NCI-H510A (cell line): ENCODE data around the gene ERBB4.
"Not testable (repeated sequence)": the region's sequence is repeated elsewhere in the genome, so short reads cannot be mapped to it uniquely, and the experiment has no call there.

Experiments used
- DNase-seq: peaks from one replicate; lab custom pipeline; 2025; lab: John Stamatoyannopoulos, UW

Gene ERBB4

DNA sequence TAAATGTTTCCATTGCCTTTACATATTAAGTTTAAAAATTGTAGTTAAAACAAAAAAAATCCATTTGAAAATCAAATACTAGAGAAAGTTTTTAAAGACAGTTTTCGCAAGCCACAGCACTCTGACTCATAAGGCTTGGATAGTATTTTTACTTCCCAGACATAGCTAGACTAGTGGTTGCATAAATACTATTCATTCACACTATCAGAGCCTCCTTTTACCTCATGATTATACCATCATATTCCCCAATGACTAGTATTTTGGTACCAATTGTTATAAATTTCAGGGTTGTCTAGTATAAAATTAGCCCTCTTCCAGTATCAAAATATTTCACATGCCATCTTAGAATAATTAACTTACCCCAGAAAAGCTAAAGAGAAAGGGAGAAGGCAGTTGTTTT, 393.5 kb downstream of the ERBB4 start:
- DNase-seq, result no peak

GRCh38 chr2:212142631-212143030, 396.0 kb downstream of the ERBB4 start:
- DNase-seq, result no peak

- no peak for DNase-seq
Observed at GRCh38 chr2:212141499-212141898, 397.1 kb downstream of the ERBB4 start.

GRCh38 chr2:212136216-212136795, 402.3 kb downstream of the ERBB4 start:
- DNase-seq, result no peak

- peak; percentile 59 for DNase-seq
Observed at GRCh38 chr2:212135739-212136138, 402.9 kb downstream of the ERBB4 start.

DNA sequence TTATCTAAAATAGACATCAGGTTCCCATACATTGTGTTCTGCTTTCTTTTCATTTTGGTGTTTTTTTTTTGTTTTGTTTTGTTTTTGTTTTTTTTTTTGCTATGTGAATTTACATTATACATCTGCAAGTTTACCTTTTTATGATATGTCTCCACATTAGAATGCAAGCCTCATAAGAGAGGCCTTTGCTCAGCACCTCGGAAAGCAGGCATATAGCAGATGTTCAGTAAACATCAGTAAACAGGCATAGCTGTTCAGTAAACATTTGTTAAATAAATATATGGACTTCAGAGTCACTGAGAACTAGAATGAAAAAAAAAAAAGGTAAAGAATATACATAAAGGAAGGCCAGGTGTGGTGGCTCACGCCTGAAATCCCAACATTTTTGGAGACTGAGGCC, 405.3 kb downstream of the ERBB4 start:
- no peak for DNase-seq

GRCh38 chr2:212124598-212124997, 414.0 kb downstream of the ERBB4 start:
- DNase-seq, result no peak

- no peak for DNase-seq
Observed at GRCh38 chr2:212119591-212119990, 419.0 kb downstream of the ERBB4 start.

- no peak for DNase-seq
Observed at GRCh38 chr2:212117926-212118325, 420.7 kb downstream of the ERBB4 start.

DNA sequence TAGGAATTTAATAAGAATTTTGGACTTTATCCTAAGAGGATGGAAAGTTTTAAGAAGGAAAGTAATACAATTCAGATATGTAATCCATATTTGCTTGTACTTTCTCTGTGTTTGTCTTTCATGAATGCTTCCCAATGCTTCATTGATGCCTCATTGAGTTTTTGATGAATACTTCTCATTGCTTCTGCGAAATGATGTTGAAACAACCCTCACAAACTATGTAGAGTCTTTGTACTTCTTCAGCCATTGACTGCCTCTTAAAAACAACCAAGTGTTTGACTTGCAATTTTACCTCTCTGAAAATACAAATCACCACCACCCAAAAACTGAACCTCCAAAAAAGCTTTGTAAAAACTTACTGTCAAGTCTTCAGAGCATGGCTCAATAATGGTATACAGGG, 424.1 kb downstream of the ERBB4 start:
- no peak for DNase-seq

GRCh38 chr2:212112401-212112800, 426.2 kb downstream of the ERBB4 start:
- DNase-seq, result no peak

DNA sequence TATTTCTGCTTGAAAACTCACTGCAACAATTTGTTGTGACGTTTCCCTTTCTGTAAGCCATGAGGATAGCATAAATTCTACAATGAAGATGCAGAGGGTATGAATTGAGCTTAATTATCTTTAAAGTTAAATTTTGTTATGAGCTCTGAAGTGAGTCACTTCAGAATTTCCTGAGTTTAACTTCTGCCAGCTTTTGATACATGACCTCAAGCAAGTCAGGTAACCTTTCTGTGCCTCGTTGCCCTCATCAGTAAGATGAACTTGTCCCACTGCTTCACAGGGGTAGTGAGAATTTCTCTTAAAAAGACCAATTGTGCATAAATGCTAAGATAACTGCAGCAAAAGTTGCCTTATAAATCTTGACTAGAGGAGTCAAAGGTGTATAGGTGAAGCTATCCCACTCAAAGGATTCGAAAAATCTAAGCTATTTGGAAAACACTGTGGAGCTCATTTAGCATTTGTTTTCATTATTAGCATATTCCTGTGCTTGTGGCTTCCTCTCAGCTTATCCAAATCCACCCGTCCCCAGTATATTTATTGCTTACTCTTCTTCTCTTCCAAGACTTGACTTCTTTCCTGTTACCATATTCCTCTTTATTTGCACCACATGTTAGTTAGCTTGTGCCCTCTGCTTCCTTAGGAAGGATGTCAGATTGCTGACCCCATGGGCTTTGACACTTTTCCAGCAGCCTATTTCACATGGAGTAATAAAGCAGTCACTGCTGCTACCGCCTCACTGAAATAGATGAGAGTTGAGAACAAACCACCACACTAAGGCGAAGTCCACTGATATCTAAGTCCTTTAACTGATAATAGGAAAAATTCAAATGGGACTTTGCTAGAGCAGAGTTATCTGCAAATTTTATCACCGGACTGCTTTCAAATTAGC, 428.6 kb downstream of the ERBB4 start:
- DNase-seq, result no peak

DNA sequence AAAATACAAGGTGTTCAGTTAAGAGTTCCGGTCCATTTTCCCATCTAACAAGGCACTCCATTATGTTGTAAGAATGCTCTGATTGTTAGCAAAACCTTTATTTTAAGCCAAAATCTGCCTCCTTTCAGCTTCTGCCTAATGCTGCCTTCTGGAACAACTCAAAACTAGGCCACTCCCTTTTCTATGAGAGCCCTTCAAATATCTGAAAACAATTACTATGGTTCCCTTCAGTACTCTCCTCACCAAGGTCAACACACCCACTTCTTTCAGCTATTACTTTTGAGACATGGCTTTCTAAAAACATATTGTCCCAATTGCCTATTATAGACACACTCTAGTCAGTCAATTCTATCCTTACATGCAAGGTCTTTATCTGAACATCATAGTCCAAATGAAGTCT, 429.4 kb downstream of the ERBB4 start:
- DNase-seq, result no peak

DNA sequence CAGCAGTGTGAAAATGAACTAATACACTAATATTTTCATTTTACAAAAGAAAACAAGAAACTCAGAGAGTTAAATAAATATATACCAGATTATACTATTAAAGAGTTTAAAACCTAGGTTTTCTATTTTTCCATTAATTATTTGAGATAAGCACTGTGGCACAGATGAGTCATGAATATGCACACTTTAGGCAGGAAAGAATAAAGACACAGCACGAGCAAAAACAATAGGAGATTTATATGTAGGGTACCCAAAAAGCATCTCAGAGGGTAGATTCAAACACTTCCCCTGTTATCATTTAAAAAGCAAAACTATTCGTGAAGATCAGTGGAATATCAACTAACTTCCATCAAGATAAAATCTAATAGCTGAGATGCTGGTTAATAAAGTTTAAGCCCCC, 430.6 kb downstream of the ERBB4 start:
- DNase-seq, result no peak

- no peak for DNase-seq
Observed at GRCh38 chr2:212107014-212107413, 431.6 kb downstream of the ERBB4 start.

DNA sequence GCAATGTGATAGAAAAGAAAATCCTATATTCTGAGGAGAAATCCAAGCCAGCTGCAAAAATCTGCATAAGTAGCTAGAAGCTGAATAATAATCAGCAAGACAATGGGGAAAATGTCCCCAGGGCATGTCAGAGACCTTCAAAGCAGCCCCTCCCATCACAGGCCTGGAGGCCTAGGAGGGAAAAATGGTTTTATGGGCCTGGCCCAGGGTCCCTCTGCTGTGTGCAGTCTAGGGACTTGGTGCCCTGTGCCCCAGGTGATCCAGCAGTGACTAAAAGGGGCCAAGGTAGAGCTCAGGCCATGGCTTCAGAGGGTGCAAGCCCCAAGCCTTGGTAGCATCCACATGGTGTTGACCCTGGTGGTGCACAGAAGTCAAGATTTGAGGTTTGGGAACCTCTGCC, 432.1 kb downstream of the ERBB4 start:
- not testable (repeated sequence) for DNase-seq

- no peak for DNase-seq
Observed at GRCh38 chr2:212099658-212100057, 438.9 kb downstream of the ERBB4 start.

DNA sequence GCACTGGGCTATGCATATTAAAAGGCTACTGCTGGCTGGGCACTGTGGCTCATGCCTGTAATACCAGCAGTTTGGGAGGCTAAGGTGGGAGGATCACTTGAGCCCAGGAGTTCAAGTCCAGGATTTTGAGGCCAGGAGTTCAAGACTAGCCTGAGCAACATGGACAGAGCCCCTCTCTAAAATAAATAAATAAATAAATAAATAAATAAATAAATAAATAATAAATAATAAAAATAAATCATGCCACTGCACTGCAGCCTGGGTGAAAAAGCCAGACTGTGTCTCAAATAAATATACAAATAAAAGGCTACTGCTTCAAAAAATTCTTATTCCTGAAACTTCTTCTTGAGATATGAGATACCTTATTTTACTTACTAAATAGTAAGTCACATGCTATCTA, 439.6 kb downstream of the ERBB4 start:
- no peak for DNase-seq

- no peak for DNase-seq
Observed at GRCh38 chr2:212097001-212097400, 441.6 kb downstream of the ERBB4 start.

DNA sequence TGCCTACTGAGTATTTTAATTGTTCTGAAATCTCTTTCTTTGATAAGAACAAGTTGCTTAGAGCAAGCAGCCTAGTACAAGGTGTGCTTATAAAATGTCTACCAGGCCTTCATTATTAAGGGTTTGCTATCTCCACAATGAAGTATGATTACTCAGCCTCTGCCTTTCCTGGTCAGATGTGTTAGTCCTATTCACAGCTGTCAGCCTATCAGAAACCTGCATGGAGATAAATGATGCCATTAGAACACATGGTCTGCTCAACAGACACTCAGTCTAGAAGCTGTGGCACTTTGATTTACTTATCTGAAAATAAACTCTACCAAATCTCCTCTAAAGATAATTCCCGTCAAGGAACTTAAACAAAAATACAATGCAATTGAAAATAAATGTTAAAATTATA, 448.7 kb downstream of the ERBB4 start:
- no peak for DNase-seq

DNA sequence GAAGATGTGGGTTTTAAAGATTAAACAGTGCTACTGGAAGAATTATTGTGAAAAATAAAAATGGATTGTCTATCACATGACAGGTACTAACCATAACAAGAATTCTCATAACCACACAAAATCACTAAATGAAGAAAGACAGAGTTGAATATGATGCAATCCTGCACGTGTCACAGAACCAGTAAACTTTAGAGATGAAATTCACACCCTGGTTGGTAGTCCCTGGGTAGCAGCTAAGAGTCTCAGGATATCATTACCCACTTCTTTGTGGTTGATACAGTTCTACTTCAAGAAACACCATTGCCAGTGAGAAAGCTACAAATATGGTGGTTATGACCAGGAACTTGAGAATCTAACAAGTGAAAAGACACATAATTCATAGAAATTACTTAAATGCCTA, 450.2 kb downstream of the ERBB4 start:
- no peak for DNase-seq

DNA sequence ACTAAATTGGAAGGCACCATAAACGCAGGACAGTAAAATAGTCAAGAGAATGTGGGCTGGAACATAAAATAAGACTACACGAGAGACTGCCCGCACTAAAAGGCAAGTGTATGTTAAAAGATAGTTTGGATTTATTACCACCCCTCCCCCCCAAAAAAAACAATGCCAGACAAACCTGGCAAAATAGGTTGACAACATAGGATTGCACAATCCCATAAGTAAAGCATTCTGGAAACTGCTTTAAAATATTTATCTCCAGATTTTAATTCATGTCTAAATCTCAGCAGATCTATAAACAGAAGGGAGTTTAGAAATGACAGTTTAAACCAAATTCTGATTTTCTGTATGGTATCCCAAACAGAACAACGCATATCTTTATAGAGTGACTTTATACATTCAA, 455.1 kb downstream of the ERBB4 start:
- no peak for DNase-seq

DNA sequence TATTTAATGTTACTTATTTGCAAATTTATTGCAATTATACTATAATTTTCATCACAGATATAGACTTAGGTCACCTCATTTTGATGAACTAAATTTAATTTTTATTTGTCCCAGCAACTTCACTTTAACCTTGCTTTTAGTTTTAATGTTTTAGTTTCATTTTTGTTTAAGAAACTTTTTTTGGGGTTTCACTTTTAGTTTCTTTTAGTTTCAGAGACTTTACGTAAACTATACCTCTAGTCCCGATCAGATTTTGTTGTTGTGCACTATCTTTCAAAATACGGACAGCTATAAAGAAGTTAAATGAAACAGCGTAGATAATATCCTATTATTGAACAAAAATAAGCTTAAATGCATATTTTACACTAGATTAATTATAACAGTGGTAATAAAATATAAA, 460.5 kb downstream of the ERBB4 start:
- DNase-seq, result no peak

GRCh38 chr2:212076456-212076855, 462.1 kb downstream of the ERBB4 start:
- DNase-seq, result no peak
